ENCODE measurements around the gene WARS2. TPM values are rescaled to one million over a fixed set of nuclear protein-coding genes. Genes with fewer than 3 reads are reported as not detected.
"Not testable (repeated sequence)": the region's sequence is repeated elsewhere in the genome, so short reads cannot be mapped to it uniquely, and the experiment has no call there.

The WARS2 gene
- 10 to 100 TPM in 1 of 2 experiments, 1 to 10 TPM in 1; 9.7 to 11.1 TPM for total RNA-seq

- ChIA-PET CTCF (interaction anchor here (1.0 to 1.3 kb wide), 2 partner anchors 18 to 134 kb away, joined by 3 to 7 read pairs; no protein-coding TSS in a partner anchor), POLR2A (interaction anchor here (0.5 to 2.2 kb wide), 11 partner anchors 8 to 1211 kb away, joined by 3 to 6 read pairs (median 3); partner anchors contain the start of genes GDAP2 and WDR3)
- H3K27ac Mint-ChIP-seq: no peak within 1 kb of the TSS
- no peaks in the 10 kb centered on the region for H3K9me3 Mint-ChIP-seq
- H3K4me3 Mint-ChIP-seq: no peak within 1 kb of the TSS
- peak; percentile 95 for DNase-seq
- peaks cover 33% of the 10 kb centered on the region for H3K4me1 Mint-ChIP-seq
- peaks cover 4% of the 10 kb centered on the region for H3K36me3 Mint-ChIP-seq (ENCODE audit: low read depth)
- H3K27me3 Mint-ChIP-seq: no peaks in the 10 kb centered on the region
These were observed at the start of gene WARS2 for GRCh38 chr1:119140177-119141019. Gene WARS2, minus strand, starts transcription at chr1:119140653. Its CDS starts 9 bp downstream, at chr1:119140644.

- Mint-ChIP-seq H3K9me3 (peaks cover 4% of the 10 kb centered on the region), H3K36me3 (ENCODE audit: low read depth) (peaks cover 8% of the 10 kb centered on the region), H3K27ac (no peak overlapping the region), H3K4me1 (no peaks in the 10 kb centered on the region), H3K4me3 (no peak overlapping the region), H3K27me3 (no peaks in the 10 kb centered on the region)
- ChIA-PET CTCF (no interaction called here), POLR2A (no interaction called here)
- DNase-seq: no peak
These were observed 48.5 kb upstream of the WARS2 start for GRCh38 chr1:119188926-119189325.

GRCh38 chr1:119187416-119187815 is 47.0 kb upstream of the WARS2 start:
- no peak overlapping the region for H3K27ac Mint-ChIP-seq
- no peaks in the 10 kb centered on the region for H3K27me3 Mint-ChIP-seq
- ChIA-PET POLR2A (no interaction called here), CTCF (no interaction called here)
- H3K4me1 Mint-ChIP-seq: no peaks in the 10 kb centered on the region
- peaks cover 8% of the 10 kb centered on the region for H3K36me3 Mint-ChIP-seq (ENCODE audit: low read depth)
- DNase-seq: no peak
- H3K9me3 Mint-ChIP-seq: peaks cover 4% of the 10 kb centered on the region
- H3K4me3 Mint-ChIP-seq: no peak overlapping the region

GRCh38 chr1:119186471-119186870 is 46.0 kb upstream of the WARS2 start:
- CTCF ChIA-PET: interaction anchor here (0.8 kb wide), 1 partner anchor 10 kb away, joined by 3 read pairs; no protein-coding TSS in a partner anchor

GRCh38 chr1:119184972-119185371 is 44.5 kb upstream of the WARS2 start:
- CTCF ChIA-PET: no interaction called here
- H3K4me1 Mint-ChIP-seq: no peaks in the 10 kb centered on the region
- H3K27ac Mint-ChIP-seq: no peak overlapping the region
- DNase-seq: no peak
- no peaks in the 10 kb centered on the region for H3K27me3 Mint-ChIP-seq
- POLR2A ChIA-PET: no interaction called here
- peaks cover 8% of the 10 kb centered on the region for H3K36me3 Mint-ChIP-seq (ENCODE audit: low read depth)
- H3K4me3 Mint-ChIP-seq: no peak overlapping the region
- peaks cover 4% of the 10 kb centered on the region for H3K9me3 Mint-ChIP-seq

More at GRCh38 chr1:119186471-119186870, 46.0 kb upstream of the WARS2 start:
- H3K4me3 Mint-ChIP-seq: no peak overlapping the region
- H3K36me3 Mint-ChIP-seq (ENCODE audit: low read depth): peaks cover 8% of the 10 kb centered on the region
- H3K9me3 Mint-ChIP-seq: peaks cover 4% of the 10 kb centered on the region
- POLR2A ChIA-PET: no interaction called here
- H3K4me1 Mint-ChIP-seq: no peaks in the 10 kb centered on the region
- DNase-seq: no peak
- H3K27me3 Mint-ChIP-seq: no peaks in the 10 kb centered on the region
- H3K27ac Mint-ChIP-seq: no peak overlapping the region

GRCh38 chr1:119181218-119181617 is 40.8 kb upstream of the WARS2 start:
- Mint-ChIP-seq H3K36me3 (ENCODE audit: low read depth) (peaks cover 16% of the 10 kb centered on the region), H3K4me1 (no peaks in the 10 kb centered on the region), H3K9me3 (no peaks in the 10 kb centered on the region), H3K4me3 (no peak overlapping the region), H3K27ac (no peak overlapping the region), H3K27me3 (no peaks in the 10 kb centered on the region)
- ChIA-PET POLR2A (no interaction called here), CTCF (no interaction called here)
- DNase-seq: no peak

- Mint-ChIP-seq H3K27me3 (no peaks in the 10 kb centered on the region), H3K27ac (no peak overlapping the region), H3K9me3 (no peaks in the 10 kb centered on the region), H3K36me3 (ENCODE audit: low read depth) (peaks cover 19% of the 10 kb centered on the region), H3K4me3 (no peak overlapping the region), H3K4me1 (no peaks in the 10 kb centered on the region)
- ChIA-PET CTCF (no interaction called here), POLR2A (no interaction called here)
- no peak for DNase-seq
These were observed 38.6 kb upstream of the WARS2 start for GRCh38 chr1:119179051-119179450.

GRCh38 chr1:119172927-119173326 is 32.5 kb upstream of the WARS2 start:
- DNase-seq, H3K27me3 Mint-ChIP-seq, H3K4me3 Mint-ChIP-seq, H3K4me1 Mint-ChIP-seq, H3K9me3 Mint-ChIP-seq, POLR2A ChIA-PET, H3K27ac Mint-ChIP-seq, CTCF ChIA-PET: not testable (repeated sequence)
- peaks cover 26% of the 10 kb centered on the region for H3K36me3 Mint-ChIP-seq (ENCODE audit: low read depth)

- H3K36me3 Mint-ChIP-seq (ENCODE audit: low read depth): peaks cover 21% of the 10 kb centered on the region
- DNase-seq, H3K4me3 Mint-ChIP-seq, H3K9me3 Mint-ChIP-seq, H3K27me3 Mint-ChIP-seq, H3K27ac Mint-ChIP-seq, H3K4me1 Mint-ChIP-seq, POLR2A ChIA-PET, CTCF ChIA-PET: not testable (repeated sequence)
These were observed 31.0 kb upstream of the WARS2 start for GRCh38 chr1:119171381-119172010.

GRCh38 chr1:119163396-119163795 is 22.9 kb upstream of the WARS2 start:
- no peak overlapping the region for H3K27ac Mint-ChIP-seq
- POLR2A ChIA-PET: no interaction called here
- no peaks in the 10 kb centered on the region for H3K4me1 Mint-ChIP-seq
- H3K36me3 Mint-ChIP-seq (ENCODE audit: low read depth): peaks cover 22% of the 10 kb centered on the region
- no peak for DNase-seq
- H3K9me3 Mint-ChIP-seq: no peaks in the 10 kb centered on the region
- no peaks in the 10 kb centered on the region for H3K27me3 Mint-ChIP-seq
- CTCF ChIA-PET: no interaction called here
- H3K4me3 Mint-ChIP-seq: no peak overlapping the region

GRCh38 chr1:119160866-119161265 is 20.4 kb upstream of the WARS2 start:
- no peak overlapping the region for H3K4me3 Mint-ChIP-seq
- H3K4me1 Mint-ChIP-seq: no peaks in the 10 kb centered on the region
- no peak for DNase-seq
- H3K27ac Mint-ChIP-seq: no peak overlapping the region
- H3K27me3 Mint-ChIP-seq: no peaks in the 10 kb centered on the region
- H3K9me3 Mint-ChIP-seq: no peaks in the 10 kb centered on the region
- peaks cover 43% of the 10 kb centered on the region for H3K36me3 Mint-ChIP-seq (ENCODE audit: low read depth)
- POLR2A ChIA-PET: interaction anchor here (1.6 kb wide), 1 partner anchor 15 kb away, joined by 3 read pairs; no protein-coding TSS in a partner anchor
- CTCF ChIA-PET: no interaction called here

- Mint-ChIP-seq H3K4me3 (no peak overlapping the region), H3K27ac (no peak overlapping the region), H3K9me3 (no peaks in the 10 kb centered on the region), H3K27me3 (no peaks in the 10 kb centered on the region), H3K36me3 (ENCODE audit: low read depth) (peaks cover 47% of the 10 kb centered on the region), H3K4me1 (no peaks in the 10 kb centered on the region)
- POLR2A ChIA-PET: interaction anchor here (1.6 kb wide), 1 partner anchor 14 kb away, joined by 3 read pairs; no protein-coding TSS in a partner anchor
- DNase-seq: no peak
- CTCF ChIA-PET: no interaction called here
These were observed 20.0 kb upstream of the WARS2 start for GRCh38 chr1:119160409-119160808.

- Mint-ChIP-seq H3K27me3 (no peaks in the 10 kb centered on the region), H3K36me3 (ENCODE audit: low read depth) (peaks cover 51% of the 10 kb centered on the region), H3K4me1 (no peaks in the 10 kb centered on the region), H3K9me3 (no peaks in the 10 kb centered on the region), H3K4me3 (no peak overlapping the region), H3K27ac (no peak overlapping the region)
- POLR2A ChIA-PET: interaction anchor here (1.6 kb wide), 1 partner anchor 14 kb away, joined by 3 read pairs; no protein-coding TSS in a partner anchor
- DNase-seq: no peak
- CTCF ChIA-PET: no interaction called here
These were observed 19.5 kb upstream of the WARS2 start for GRCh38 chr1:119159966-119160365.

Measured in activated CD4-positive, alpha-beta memory T cell treated with anti-CD3 and anti-CD28 coated beads, Interleukin-2, amount 10 ng/mL, durations not matched to agents 7 days and 5 days (primary cell).